Activated naive CD4-positive, alpha-beta T cell (primary cell): ENCODE results near the gene TSEN15.

Source experiments
- DNase-seq, 4 experiments: peaks; one replicate each; lab custom pipeline; 2025; lab: John Stamatoyannopoulos, UW

The TSEN15 gene

DNA sequence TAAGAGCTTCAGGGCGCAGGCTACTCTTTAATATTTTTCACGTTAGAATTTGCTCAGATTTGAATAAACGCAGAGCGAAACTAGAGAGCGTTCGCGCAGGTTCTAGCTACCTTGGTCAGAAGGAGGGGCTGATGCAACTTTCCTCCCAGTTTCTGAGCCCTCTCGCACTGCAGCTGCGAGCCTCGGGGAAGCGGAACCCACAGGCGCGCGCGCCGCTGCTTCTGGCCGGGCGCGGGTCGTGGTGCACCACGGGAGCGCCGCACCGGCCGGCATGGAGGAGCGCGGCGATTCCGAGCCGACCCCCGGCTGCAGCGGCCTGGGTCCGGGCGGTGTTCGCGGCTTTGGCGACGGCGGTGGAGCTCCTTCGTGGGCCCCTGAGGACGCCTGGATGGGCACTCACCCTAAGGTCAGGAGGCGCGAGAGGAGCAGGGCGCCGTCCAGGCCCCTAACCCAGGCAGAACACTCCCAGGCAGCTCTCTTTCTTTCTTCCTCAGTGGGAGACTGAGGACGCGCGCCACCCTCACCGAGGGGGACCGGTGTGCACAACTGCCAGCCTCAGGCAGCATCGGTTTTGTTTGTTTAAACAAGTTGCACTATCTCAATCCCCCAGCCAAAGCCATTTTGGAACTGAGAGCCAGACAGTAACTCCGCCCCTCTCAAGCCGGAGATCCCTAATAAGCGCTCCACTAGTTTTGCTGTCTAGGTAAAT, at the start of gene TSEN15:
TSS of gene TSEN15 (plus strand) at position 246 of the 709 bp plus-strand sequence. CDS start at position 272, 26 bp downstream.
- peak; percentile 42 to 71 (median 56) for DNase-seq

DNA sequence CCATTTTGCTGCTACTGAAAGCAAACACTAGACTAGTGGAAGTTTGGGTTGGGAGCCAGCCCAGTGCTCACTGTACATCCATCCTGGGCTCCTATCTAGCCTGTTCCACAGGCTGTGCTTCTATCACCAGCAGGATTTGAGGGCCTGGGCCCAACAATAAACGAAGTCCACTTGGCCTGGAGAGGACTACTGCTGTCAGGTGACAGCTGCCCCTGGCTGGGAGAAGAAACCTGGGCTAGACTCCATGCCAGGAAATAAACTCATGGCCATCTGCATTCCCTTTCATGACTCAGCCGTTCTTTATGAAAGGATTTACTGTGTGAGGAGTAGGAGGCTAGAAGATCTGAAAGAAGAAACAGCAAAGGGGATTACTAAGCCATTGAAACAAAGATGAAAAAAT, 49.5 kb upstream of the TSEN15 start:
- no peak for DNase-seq

DNA sequence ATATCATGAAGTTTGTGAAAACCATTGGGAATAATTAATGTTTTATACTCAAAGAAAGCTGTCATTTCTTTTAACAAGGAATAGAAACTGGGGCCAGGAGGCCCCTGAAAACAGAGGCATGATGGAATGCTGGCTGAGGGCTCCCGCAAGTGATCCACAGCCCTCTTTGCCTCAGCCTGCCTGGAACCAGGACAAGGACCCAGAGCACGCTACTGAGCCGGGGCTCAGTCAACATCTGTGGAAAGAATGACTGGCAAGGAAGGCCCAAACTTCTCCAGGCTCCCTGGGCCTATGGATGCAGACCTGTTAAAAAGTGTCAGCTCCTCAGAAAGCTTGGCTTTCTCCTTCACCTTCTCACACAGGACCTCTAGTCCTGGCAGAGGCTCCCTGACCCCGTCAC, 46.6 kb upstream of the TSEN15 start:
- DNase-seq: no peak

DNA sequence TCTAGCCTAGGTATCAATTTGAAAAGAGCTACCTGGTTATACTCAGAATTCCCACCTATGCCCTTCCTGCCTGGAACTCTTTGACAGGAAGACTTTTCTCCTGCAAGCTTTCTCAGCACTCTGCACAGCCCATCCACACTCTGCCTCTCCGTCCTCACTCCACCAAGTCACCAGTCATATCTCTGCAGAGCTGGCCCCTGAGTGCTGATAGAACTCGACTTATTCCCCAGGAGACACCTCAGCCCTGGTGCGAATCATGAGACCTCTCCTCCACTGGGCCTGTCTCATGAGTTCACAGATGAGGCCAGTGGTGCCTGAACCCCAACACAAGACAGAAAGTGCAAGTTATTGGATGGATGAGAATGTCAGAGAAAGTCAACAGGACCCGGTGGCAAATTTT, 46.0 kb upstream of the TSEN15 start:
- DNase-seq: no peak

DNA sequence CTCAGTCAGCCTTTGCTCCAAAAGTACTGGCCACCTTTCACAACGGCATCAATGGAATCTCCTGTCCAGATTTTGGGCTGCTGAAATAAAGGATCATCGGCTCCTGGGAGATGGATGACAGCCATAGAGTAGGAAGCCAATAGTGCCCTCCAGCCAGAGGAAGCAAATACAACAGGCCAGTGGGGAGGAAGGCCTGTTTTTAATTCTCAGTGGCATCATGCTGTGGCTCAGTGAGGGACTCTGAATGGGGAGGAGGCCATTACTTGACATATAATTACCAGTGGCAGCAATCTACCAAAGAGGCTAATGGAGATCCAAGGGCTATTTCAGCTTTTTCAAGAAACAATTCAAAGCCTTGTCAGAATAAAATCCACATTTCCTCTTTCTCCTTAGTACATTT, 40.7 kb upstream of the TSEN15 start:
- DNase-seq: no peak

DNA sequence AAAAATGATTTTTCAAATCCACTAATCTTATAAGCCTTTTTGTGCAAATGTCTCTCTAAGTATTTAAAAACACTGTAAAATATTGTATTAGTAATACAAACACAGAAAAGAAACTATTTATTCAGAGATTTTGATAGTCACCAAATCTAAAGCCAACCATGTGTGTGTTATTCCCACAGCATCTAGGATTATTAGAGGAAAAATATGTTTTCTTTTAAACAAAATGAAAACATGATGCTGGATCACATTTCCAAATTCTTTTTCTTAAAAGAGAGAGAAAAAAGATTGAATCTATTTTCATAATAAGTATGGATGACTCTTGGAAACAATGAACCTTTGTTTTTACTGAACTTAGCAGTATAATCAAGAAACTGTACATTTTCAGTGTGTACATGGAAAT, 39.3 kb upstream of the TSEN15 start:
- no peak for DNase-seq

DNA sequence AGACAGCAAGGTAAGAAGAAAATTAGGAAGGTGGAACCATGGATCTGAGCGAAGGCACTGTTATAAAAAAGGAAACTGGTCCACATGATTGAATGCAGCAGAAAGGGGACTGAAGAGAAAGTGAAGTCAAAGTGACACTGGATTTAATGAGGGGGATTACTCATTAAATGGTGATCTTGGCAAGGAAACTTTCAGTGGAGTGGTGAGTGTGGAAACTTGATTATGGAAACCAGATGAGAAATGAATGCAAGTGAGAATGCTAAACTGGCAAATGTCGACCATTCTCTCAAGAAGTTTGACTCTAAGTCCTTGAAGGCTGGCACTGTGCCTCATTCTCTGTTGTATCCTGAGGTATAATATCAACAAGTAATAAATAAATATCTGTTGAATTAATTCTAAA, 37.3 kb upstream of the TSEN15 start:
- DNase-seq: no peak

DNA sequence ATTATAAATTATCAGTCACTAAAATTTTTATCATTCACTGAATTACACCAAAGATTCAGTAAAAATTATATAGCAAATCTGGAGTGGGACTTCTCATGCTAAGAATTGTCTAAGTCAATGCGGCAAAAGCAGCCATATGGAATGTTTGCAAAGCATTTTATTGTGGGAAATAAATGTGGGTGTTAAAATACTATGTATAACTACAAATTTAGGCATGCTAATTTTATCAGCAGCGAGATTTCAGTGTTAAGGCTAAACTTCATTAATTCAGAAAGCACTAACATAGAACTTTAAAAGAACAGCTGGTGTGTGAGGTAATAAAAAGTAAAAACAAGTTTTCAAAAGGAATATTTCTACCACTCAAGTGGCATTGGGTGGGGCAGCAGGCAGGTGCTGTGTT, 35.4 kb upstream of the TSEN15 start:
- no peak for DNase-seq

DNA sequence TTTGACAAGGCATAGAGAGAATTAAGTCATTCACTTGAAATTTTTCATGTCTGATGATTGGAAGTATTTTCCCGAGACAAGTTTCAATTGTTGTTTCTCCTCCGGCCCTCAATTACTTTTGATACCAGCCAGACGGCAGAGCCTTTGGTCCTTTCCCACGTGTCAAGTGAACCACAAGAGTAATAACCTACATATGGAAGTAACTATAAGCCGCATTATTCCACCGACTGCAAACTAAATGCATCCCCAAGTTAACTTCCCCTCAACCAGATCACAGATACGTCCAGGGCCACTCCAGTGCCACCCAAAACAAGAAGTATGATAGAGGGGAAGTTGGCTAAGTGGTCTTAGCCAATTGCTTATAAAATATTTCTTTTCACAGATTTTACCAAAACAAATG, 34.2 kb upstream of the TSEN15 start:
- no peak for DNase-seq

DNA sequence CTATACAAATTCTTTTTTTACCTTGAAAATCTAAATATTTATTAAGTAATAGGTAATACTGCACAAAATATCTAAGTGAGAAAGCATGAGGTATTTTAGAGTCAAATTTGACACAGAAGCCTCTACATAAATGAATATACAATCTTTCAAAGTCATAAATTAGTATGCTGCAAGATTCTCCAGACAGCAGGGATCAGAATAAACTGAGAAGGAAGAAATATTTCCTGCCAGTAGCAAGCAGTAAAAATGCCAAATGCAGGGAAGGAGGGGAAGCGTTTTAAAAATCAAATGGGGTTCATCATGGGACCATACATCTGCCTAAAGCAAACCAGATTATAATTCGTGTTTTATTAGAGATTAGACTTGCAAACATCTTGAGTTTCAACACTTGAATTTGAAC, 32.9 kb upstream of the TSEN15 start:
- DNase-seq: no peak

DNA sequence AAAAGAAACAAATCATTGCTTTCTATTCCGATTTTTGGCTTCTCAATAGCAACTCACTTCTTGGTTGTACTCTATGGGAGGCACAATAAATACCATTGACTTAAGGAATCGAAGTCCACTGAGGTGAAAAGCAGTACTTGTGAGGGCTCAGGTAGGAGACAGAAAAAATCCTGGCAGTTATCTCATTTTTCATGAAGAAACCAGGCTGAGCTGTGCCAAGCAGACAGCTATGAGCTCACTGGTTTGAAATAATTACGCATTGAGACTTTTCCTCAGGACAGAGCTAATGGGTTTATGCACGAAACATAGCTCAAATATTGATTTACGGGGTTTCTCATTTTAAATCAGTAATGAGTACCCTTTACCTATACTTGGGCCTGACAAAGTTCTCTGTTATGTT, 32.5 kb upstream of the TSEN15 start:
- DNase-seq: no peak

DNA sequence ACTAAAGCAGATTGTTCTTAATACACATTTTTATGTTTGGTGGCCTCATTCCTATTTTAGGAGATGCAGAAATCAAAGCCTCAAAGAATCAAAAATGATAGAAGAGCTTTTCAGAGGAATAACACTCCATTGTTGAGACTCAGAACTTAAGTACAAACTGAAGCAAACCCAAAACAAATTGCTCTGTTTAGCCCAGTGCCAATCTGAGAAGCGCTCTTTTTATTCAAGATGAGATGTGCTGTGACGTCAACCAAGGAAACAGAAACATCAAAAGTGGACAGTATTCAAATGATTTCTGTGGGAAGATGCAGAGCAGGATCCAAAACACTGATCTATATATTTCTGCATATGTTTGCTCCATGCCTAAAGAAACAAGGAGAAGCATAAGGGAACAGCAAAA, 32.0 kb upstream of the TSEN15 start:
- no peak for DNase-seq

DNA sequence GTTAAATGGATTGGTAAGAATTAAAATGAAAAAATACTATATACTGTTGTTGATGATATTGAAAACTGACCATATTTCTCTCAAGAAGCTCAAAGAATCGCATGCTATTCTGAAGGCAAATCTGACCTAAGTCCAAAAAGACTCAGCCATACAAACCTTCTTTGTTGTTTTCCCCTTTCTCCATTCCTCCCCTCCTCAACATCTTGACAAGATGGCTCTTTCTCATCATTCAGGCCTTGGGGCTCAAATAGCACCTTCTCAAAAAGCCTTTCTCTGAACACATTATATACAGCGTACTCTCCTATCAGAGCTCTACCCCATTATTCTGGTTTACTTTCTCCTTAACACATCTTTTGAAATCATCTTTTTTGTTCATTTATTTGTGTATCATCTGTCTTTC, 31.2 kb upstream of the TSEN15 start:
- DNase-seq: no peak

DNA sequence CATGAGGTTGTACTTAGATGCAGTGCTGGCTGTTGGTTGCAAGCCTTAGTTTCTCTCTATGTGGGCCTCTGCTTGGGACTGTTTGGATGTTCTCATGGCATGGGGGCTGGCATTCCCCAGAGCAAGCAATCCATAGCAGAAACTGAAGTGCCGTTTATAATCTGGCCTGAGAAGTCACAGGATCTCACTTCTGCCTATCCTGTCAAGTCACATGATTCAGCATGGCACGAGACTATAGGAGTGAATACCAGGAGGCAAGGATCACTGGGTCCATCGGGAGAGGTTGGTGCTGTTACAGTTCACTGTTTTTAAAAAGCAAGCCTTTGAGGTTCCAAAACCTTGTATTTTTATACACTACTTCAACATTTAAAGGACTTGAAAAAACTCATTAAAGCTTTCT, 30.7 kb upstream of the TSEN15 start:
- DNase-seq: no peak

DNA sequence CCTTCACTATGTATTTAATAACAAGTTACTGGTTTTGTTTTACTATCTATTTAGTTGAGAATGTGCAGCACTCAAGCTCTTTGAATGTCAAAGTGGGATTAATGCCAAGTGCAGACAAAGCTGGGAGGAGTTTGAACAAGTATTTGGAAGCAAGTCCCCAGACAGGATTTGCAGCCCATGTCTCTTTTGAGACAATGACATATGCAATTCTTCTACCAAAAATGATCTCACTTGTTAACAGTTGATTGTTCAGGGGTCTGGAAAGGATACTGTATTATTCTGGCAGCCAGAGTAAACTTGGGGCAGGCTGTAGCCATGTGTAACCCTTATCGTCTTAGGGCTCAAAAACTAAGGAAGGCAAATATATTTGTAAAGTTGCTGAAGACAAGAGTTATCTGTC, 29.8 kb upstream of the TSEN15 start:
- no peak for DNase-seq

DNA sequence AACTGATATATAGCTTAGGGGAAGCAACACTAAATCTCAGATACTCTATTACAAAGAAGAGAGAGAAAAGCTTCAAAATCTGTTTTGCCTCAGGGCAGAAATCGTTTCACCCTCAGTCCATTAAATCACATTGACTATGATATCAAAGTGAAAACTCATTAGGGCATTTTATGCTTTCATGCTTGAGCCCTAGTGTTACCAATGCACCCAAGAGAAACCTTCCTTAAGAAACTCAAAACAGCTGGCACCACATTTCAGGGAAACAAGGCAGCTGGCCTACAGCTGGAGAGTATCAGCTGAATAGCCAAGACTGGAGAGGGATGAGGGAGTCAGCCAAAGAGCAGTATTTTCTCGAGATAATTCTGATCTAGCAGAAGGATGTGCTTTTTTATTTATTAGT, 28.9 kb upstream of the TSEN15 start:
- no peak for DNase-seq

DNA sequence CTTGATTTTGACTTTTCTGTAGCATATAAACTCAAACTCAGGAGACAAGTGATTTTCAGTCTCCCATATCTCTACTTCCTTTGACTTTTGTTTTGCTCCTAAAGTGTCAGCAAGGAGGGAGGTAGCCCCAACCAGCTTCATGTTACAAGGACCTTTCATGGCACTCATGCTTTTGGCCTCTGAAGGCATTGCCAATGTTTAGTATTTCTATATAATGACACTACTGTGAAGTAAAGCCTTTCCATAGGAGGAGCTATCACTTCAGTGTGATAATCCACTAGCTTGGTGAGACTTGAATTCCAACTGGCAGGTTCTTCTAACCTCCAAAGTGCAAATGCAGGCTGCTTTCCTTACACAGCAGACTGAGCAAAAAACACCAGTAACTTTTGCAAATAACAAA, 28.4 kb upstream of the TSEN15 start:
- no peak for DNase-seq

DNA sequence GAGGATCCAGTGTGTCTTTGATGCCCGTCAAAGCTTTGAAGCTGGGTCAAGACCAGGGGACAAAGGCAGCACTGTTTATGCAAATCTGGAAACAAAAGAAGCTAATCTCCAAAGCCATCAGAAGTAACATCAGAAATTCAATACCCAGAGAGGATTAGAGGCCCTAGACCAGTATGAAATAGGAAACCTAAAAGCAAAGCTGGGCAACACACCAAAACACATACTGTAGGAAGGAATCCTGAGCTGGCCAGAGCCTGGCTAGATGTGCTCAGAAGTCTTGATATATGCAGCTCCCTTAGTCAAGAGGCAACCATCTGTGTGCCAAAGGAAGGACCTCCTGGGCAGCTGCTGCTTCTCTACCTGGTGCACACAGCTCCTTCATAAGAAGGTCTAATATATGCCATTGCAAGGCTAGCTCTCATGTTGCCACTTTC, 26.3 kb upstream of the TSEN15 start:
- no peak for DNase-seq

DNA sequence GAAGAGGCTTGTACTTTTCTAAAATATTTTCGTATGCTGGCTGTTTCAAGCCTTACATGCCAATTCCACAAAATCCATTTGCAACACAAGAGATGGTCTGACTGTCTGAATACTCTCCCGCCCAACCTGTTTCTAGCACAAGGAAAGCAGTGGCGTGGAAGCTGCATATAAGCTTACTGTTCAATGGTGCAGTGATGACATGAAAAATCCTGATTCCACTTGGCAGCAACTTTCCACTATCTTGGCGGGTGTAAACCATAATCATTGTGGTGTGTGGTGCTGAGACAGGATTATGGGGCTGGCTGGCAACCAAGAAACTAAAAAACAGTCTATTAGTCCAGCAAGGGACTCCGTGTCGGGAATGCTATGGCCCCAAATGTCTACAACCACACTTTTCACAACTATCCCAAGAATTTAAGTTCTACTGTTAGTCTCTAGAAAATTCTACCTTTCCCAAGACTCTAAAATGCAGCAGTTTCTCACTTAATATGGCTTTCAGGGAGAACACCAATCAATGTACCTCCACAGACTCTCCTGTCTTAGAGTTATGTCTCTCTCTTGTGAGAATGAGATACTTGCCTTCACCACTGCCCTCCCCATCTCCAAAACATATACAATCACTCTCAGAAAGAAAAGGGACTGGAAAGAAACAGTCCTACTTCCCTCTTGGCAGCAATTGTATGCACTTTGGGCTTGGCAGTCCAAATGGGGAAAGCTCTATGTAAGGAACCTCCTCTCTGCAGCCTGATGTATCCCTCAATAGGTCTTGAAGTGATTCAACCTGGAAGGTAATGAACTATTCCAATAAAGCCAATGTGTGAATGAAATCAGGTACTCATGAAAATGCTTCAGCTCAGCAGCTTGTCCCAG, 23.5 kb upstream of the TSEN15 start:
- DNase-seq: no peak

DNA sequence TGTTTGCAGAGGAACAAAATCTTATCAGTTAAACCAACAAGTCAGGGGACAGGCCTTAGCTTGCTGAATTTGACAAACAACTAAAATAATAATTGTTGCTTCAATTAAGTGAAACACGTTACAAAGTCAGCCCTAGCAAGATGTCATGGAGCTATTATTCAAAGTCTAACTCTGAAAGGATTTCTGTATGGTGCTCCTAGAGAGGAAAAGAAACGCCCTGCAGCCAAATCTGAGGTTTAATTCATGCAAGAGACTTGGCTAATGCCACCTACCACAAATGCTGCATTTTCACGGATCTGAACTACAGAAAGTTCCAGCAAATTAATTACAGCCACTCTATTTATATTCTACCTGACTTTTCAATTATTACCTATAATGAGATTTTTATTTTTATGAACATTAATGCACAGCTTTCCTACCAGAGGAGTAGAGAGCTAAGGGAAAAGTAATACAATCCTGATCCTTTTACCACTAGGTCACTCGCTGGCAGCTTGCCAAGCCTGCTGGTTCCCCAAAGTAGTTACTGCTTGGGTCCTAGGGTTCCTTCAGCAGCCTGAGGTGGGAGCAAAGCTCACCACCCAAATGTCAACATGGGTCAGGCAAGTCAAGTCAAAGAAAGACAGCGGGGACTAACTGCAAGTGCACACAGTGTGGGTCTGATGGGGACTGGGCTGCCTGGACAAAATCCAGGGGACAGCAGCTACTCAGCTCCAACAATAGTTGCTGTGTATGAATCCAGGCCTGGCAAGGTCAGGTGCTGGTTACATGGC, 22.5 kb upstream of the TSEN15 start:
- DNase-seq: no peak

DNA sequence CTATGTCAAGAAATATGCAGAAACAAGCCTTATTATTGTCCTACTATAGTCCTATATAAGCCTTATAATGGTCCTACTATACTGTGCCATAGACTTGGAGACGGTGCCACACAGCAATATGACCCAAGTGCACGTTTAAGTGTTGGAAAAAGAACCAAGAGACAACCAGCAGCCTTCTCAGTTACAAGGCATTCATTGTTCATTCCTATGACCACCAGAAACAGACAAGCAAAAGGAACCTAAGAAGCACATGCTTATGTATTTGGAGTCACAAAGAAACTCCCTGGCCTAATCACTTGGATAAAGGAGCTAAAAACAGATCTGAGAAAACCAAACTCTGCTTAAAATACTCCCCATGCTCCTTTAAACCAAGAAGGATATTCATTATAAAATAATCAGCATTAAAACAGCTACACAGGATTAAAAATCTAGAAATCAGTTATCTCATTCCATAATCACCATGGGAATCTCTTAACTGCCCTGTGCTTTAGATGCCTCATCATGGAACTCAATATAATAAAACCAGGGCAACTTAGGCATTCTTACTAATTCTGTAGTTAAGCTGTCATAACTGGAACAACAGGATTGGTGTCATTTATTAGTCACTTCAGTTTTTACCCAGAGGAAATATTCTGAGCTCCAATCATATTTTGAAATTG, 21.0 kb upstream of the TSEN15 start:
- no peak for DNase-seq

DNA sequence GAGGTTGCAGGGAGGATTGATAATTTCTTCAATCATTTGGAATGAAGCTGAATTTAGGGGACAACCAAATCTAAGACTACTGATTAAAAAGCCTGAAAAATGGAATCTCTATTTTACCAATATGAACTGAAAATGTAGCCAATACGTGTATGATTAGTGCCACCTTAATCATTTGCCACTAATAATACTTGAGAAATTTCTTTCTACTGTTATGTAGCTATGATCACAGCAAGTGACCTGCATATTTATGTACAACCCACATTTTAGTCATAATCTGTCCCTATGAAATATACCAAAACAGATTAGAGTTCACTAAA, 20.5 kb upstream of the TSEN15 start:
- DNase-seq: no peak
